Activated naive CD4-positive, alpha-beta T cell treated with Interleukin-2 at 50 U/mL for 16 hours (primary cell): Measurements from ENCODE around the gene PARP8.

Experiments used
- DNase-seq: peaks from one replicate; pipeline ENCODE4 v3.0.0-alpha.2; 2020

PARP8 gene

DNA sequence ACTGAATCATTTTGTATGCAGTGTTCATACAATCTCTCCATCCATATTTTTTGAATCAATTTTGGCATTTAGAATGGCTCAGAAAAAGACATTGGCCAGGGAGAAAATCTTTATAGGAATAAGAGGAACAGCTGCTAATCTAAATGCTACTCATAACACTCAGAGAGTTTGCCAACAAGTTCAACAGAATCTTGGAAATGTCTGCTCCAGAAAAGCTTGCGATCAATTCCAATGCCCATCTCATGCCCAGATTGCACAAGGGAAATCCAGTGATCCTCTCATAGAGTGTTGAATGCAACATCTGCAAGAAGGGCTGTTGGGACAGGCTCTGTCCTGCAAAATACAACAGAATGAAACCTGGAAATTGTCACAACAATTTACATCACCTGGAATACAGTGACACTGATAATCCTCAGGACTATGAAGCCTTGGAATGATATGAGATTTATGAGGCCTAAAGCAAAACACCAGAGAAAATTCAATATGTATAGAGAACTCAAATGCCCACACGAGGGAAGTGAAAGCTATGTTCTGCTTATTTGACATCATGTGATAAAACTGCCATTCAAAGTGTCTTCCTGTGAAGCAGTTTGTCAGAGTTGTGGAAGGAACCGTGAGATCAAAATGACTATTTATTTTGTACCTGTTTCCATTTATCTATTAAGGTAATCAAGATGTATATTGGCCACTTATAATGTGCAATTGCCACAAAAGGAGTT lies 190.1 kb downstream of the PARP8 start:
- DNase-seq: no peak

- no peak for DNase-seq
Measured at GRCh38 chr5:50863534-50864170, 197.2 kb downstream of the PARP8 start.

DNA sequence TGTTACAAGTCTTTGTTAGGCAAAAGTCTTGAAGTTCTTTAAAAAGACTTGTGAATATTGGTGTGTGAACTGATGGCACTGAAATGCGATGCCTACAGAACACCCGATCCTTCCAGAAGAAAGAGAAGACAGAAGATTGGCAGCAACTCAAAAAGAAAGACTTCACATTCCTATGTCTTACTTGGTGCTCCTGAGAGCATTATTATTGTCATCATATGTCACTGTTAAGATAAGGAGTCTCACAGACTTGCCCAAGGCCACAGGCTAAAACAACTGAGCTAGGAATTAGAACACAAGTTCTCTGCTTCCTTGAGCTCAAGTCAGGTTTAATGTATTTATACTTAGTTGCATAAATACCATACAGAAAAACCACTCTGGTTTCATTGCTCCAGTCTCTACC lies 198.0 kb downstream of the PARP8 start:
- no peak for DNase-seq

GRCh38 chr5:50866415-50866814 lies 200.0 kb downstream of the PARP8 start:
- no peak for DNase-seq

DNA sequence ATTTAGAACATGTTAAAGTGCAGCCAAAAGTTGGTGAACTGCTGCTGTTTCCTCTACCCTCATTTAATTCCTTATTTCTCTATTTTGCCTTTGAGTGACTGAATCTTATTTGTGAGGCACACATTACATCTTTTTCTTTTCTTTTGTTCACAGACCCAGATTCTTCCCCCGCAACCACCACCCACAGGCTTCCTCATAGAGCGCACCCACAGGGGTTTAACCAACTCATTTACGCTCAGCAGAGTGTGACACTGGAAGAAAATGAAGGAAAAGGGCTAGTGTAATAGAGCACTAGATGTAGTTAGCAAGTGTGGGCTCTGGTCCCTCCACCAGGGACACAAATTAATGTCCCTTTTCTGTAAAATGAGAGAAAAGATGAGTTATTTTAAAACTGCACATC lies 200.7 kb downstream of the PARP8 start:
- no peak for DNase-seq

DNA sequence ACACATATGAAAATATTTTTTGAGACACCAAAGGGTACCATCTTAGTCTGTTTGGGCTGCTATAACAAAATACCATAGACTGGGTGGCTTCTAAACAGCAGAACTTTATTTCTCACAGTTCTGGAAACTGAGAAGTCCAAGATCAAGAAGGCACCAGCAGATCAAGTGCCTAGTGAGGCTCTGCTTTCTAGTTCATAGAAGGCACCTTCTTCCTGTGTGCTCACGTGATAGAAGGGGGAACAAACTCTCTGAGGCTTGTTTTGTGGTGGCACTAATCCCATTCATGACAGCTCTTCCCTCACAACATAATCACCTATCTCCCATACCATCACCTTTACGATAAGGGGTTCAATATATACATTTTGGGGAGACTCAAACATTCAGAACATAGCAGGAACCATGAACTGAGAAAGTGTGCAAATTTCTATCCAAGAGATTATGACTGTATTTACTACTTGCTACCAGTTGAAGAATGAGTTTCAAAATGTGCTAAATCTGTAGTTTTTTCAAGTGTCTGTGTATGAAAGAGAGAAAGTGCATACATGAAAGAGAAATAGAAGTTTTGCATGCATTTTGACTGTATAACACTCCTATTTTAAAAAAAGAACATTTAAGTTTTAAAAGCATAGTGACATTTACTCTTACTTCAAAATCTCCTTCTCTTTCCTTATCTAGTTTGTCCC lies 207.3 kb downstream of the PARP8 start:
- no peak for DNase-seq

- DNase-seq: no peak
Measured at GRCh38 chr5:50874306-50875001, 208.0 kb downstream of the PARP8 start.

GRCh38 chr5:50875002-50875344 lies 208.5 kb downstream of the PARP8 start:
- DNase-seq: no peak

GRCh38 chr5:50878470-50878869 lies 212.0 kb downstream of the PARP8 start:
- DNase-seq: no peak

GRCh38 chr5:50881407-50881806 lies 215.0 kb downstream of the PARP8 start:
- no peak for DNase-seq

GRCh38 chr5:50886657-50887345 lies 220.4 kb downstream of the PARP8 start:
- no peak for DNase-seq

- no peak for DNase-seq
Measured at GRCh38 chr5:50887889-50888633, 221.6 kb downstream of the PARP8 start.

DNA sequence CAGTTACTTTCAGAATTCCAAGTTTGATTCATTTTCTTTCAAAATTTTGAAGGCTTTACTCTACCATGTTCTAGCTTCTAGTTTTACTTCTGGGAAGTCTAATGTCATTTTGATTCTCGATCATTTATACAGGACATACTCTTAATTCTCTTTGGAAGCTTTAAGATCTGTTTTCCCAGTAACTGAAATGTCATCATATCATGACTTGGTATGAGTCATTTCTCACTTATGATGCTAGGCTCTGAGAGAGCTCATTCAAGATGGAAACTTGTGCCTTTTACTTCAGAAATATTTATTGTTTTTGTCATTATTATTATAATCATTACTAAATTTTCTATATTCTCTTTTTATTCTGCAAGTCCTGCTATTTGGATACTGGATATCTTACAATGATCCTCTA lies 222.3 kb downstream of the PARP8 start:
- DNase-seq: no peak

DNA sequence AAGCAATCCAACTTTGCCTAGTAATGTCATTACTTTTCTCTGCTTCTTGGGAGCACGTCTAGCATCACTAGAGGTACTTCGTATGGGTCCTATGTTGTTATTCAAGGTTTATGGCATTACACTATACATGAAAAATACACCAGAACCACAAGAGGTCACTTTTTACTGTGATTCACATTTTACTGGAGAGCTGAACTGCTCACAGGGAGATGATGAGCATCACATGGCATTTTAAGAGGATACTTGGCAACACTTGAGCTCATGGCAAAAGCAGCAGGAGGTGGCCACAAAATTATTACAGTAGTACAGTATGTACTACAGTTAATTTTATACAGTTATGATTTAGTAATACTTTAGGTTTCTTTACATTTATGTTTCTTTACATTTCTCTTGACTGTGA lies 223.4 kb downstream of the PARP8 start:
- no peak for DNase-seq
